ENCODE results near the gene TBX4. TPM values are rescaled to one million over a fixed set of nuclear protein-coding genes. Genes with fewer than 3 reads are reported as not detected.
A peak's percentile ranks its signal among the peaks of the same experiment; 100 is the strongest.

TBX4 gene
- total RNA-seq, 1 experiment from 2014 or later: not detected

- TF ChIP-seq CTCF (IDR thresholded peaks at IDR 0.05; ENCODE audit: unreplicated experiment): no peak
- no TSS peak for BruUV-seq (replicated peaks)
- CTCF ChIA-PET: interaction anchor here (0.6 to 1.5 kb wide), 3 partner anchors 59 to 688 kb away, joined by 3 to 5 read pairs (median 3); no protein-coding TSS in a partner anchor
- H3K27me3 Mint-ChIP-seq (ENCODE audit: unreplicated experiment): no peaks in the 10 kb centered on the region
- H3K9me3 Mint-ChIP-seq (ENCODE audit: low read depth, unreplicated experiment): no peaks in the 10 kb centered on the region
- H3K36me3 Mint-ChIP-seq (ENCODE audit: insufficient read depth, unreplicated experiment): peaks cover 11% of the 10 kb centered on the region
- DNase-seq: no peak
- peak overlapping the region; percentile 52 for H3K4me3 Mint-ChIP-seq (ENCODE audit: low read depth, unreplicated experiment)
- H3K4me1 Mint-ChIP-seq (ENCODE audit: low read depth, unreplicated experiment): no peaks in the 10 kb centered on the region
- no peak overlapping the region for H3K27ac Mint-ChIP-seq (ENCODE audit: unreplicated experiment)
- intact Hi-C loops (cut with micrococcal nuclease; ENCODE audit: unreplicated experiment): loop anchor here (5.0 kb wide), 1 partner anchor 436 kb away; no protein-coding TSS in a partner anchor
Observed at GRCh38 chr17:61408151-61409041, 43.8 kb upstream of the TBX4 start.

GRCh38 chr17:61409301-61410112 lies 42.7 kb upstream of the TBX4 start:
- Mint-ChIP-seq H3K4me3 (ENCODE audit: low read depth, unreplicated experiment) (peak overlapping the region; percentile 52), H3K27me3 (ENCODE audit: unreplicated experiment) (no peaks in the 10 kb centered on the region), H3K36me3 (ENCODE audit: insufficient read depth, unreplicated experiment) (peaks cover 11% of the 10 kb centered on the region), H3K9me3 (ENCODE audit: low read depth, unreplicated experiment) (no peaks in the 10 kb centered on the region), H3K27ac (ENCODE audit: unreplicated experiment) (no peak overlapping the region), H3K4me1 (ENCODE audit: low read depth, unreplicated experiment) (no peaks in the 10 kb centered on the region)
- TF ChIP-seq CTCF (IDR thresholded peaks at IDR 0.05; ENCODE audit: unreplicated experiment): peak; percentile 38
- peak; percentile 76 for DNase-seq
- intact Hi-C loops (cut with micrococcal nuclease; ENCODE audit: unreplicated experiment): loop anchor here (5.0 kb wide), 1 partner anchor 437 kb away; no protein-coding TSS in a partner anchor
- CTCF ChIA-PET: interaction anchor here (0.6 to 1.5 kb wide), 3 partner anchors 60 to 689 kb away, joined by 3 to 5 read pairs (median 3); no protein-coding TSS in a partner anchor
- no TSS peak for BruUV-seq (replicated peaks)

- Mint-ChIP-seq H3K36me3 (ENCODE audit: insufficient read depth, unreplicated experiment) (peaks cover 11% of the 10 kb centered on the region), H3K27ac (ENCODE audit: unreplicated experiment) (no peak overlapping the region), H3K9me3 (ENCODE audit: low read depth, unreplicated experiment) (no peaks in the 10 kb centered on the region), H3K27me3 (ENCODE audit: unreplicated experiment) (no peaks in the 10 kb centered on the region), H3K4me1 (ENCODE audit: low read depth, unreplicated experiment) (no peaks in the 10 kb centered on the region), H3K4me3 (ENCODE audit: low read depth, unreplicated experiment) (peak overlapping the region; percentile 52)
- no TSS peak for BruUV-seq (replicated peaks)
- TF ChIP-seq CTCF (IDR thresholded peaks at IDR 0.05; ENCODE audit: unreplicated experiment): no peak
- CTCF ChIA-PET: interaction anchor here (1.5 kb wide), 1 partner anchor 439 kb away, joined by 3 read pairs; no protein-coding TSS in a partner anchor
- DNase-seq: no peak
- intact Hi-C loops (cut with micrococcal nuclease; ENCODE audit: unreplicated experiment): no loop called here
Observed at GRCh38 chr17:61410141-61411010, 41.8 kb upstream of the TBX4 start.

GRCh38 chr17:61411011-61411260 lies 41.3 kb upstream of the TBX4 start:
- no peak for TF ChIP-seq CTCF (IDR thresholded peaks at IDR 0.05; ENCODE audit: unreplicated experiment)
- Mint-ChIP-seq H3K9me3 (ENCODE audit: low read depth, unreplicated experiment) (no peaks in the 10 kb centered on the region), H3K27me3 (ENCODE audit: unreplicated experiment) (no peaks in the 10 kb centered on the region), H3K36me3 (ENCODE audit: insufficient read depth, unreplicated experiment) (peaks cover 11% of the 10 kb centered on the region), H3K27ac (ENCODE audit: unreplicated experiment) (no peak overlapping the region), H3K4me1 (ENCODE audit: low read depth, unreplicated experiment) (no peaks in the 10 kb centered on the region), H3K4me3 (ENCODE audit: low read depth, unreplicated experiment) (peak overlapping the region; percentile 69)
- intact Hi-C loops (cut with micrococcal nuclease; ENCODE audit: unreplicated experiment): no loop called here
- BruUV-seq (replicated peaks): no TSS peak
- CTCF ChIA-PET: interaction anchor here (2.7 kb wide), 1 partner anchor 172 kb away, joined by 13 read pairs; no protein-coding TSS in a partner anchor
- no peak for DNase-seq
